A673 (cell line): ENCODE measurements around the gene TBC1D9.

ENCODE experiments used
- CTCF ChIP-seq: fragments of 300-800, 200-600 bp; sonication (generic); conservative IDR thresholded peaks from 2 replicates; pipeline ENCODE4 v1.5.1; 2017; ENCODE audit warnings: low read depth, mild to moderate bottlenecking, antibody characterized with exemption, low read length, moderate library complexity, mixed read lengths
- EZH2 ChIP-seq: fragments of 200-600 bp; sonication (generic); IDR thresholded peaks from 2 replicates; pipeline ENCODE4 v1.6.1; 2017; ENCODE audit warnings: borderline replicate concordance, low read depth, mild to moderate bottlenecking, mixed read lengths, antibody characterized with exemption, low read length; ENCODE audit not compliant: poor library complexity, severe bottlenecking

GRCh38 chr4:140652601-140653000, 103.6 kb downstream of the TBC1D9 start:
- TF ChIP-seq CTCF = no peak
- TF ChIP-seq EZH2 = no peak
